ENCODE measurements around the gene COL4A2.
A peak's percentile ranks its signal among the peaks of the same experiment; 100 is the strongest.

Gene COL4A2

DNA sequence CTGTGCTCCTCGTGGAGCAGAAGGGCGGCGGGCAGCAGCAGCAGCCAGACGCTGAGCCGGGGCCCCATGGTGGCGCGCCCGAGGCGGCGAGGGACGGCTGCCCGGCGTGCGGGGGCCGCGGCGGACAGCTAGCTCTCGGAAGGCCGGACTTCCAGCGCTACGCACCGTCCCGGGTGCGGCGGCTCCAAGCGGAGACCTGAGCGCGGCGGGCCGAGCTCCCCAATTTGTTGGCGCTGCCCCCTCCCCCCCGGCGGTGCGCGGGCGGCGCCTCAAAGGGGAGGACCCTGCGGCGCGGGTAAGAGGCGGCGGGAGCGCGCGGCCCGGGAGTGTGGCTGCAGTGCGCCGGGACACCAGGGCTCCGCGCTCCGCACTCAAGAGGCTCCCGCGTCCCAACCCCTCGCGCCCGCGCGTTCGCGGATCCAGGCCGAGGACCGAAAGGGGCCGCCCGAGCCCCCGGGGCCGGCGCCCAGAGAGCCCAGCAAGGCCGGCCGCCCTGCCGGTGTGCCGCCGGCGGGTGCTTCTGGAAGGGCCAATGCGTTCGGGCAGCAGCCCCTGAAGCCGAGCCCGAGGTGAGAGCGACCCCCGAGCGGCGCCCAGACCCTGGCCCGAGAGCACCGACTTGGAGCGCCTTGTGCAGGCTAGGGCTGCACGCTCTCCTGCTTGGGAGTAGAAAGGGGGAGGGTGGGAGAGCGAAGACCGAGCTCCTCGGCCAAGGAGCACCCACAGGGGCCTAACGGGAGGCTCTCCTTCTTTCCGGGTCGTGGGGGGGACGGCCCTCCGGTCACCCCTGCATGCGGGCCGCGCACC, at the start of gene COL4A2, which contains the start of gene COL4A1:
Gene COL4A2 (plus strand): TSS at position 325 of the 807 bp plus-strand sequence. CDS start 620 bp downstream, outside the sequence.
Gene COL4A1 (minus strand): TSS at position 198 of the 807 bp plus-strand sequence. CDS start 130 bp downstream, at position 68.
- DNase-seq (ENCODE audit: low spot score), result peak; percentile 74

DNA sequence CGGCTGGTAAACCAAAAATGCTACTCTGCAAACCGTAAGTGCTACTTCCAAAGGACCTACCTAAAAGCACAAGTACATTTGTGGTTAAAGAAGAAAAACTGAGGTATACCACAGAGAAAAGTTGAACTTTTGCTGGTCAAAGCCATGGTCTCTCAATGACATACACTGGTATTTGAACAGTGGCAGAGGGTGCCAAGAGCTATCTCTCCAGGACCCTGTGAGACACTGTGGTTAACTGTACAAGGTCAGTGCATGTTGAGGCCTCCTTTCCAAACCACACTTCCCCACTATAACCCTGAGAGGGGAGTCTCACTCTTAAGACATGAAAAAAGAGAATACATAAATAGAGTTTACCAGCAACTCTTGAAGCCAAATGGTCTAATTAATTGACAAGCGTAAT, 49.7 kb upstream of the COL4A2 start:
- DNase-seq (ENCODE audit: low spot score), result no peak

DNA sequence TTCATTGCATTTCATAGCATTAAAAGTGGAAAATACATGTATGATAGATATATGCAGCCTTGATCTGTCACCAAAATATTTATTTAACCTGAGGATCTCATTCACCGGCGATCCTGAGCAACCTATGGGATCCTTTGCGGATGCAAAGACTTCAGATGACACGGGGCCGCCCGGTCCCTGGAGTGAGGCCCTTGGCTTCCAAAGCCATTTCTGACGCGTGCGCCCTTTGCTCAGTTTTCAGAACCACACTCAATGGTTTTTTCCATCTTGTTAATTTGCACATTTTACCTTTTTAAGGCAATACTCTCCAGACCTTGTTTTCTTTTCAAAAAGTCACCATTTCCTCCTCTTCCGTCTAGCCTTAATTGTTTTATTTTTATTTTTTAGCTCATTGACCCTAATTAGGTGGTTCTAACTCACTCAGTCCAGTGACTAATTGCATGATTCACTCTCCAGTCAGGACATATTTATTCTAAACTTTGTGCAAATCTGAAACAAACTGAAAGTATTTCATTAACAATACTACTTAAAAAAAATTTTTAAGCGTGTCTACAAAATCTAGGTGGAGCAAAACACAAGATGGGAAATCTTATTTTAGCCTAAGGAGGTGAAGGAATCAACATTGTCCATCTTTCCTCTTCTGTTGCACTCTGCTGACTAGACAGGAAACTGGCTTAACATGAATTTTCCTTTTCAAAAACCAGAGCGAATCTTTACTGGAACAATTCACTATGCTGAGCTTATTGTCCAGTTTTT, 48.0 kb upstream of the COL4A2 start:
- no peak for DNase-seq (ENCODE audit: low spot score)

DNA sequence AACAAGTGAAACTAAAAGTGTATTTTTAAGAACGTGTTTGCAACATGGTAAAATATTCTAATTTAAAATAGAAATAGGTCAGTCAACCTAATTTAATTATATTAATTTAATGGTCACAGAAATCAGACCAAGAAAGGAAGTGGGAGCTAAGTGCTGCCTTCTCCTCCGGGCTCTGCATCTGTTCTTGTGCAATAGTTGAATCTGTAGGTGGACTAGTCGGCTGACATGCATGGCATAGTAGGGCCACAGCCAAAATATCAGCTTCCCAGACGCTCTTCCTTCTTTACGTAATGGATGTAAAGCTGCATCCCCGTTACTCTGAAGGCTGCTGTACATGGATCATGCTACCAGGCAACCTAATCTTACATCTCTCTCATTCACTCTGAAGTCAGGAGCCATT, 47.4 kb upstream of the COL4A2 start:
- no peak for DNase-seq (ENCODE audit: low spot score)

DNA sequence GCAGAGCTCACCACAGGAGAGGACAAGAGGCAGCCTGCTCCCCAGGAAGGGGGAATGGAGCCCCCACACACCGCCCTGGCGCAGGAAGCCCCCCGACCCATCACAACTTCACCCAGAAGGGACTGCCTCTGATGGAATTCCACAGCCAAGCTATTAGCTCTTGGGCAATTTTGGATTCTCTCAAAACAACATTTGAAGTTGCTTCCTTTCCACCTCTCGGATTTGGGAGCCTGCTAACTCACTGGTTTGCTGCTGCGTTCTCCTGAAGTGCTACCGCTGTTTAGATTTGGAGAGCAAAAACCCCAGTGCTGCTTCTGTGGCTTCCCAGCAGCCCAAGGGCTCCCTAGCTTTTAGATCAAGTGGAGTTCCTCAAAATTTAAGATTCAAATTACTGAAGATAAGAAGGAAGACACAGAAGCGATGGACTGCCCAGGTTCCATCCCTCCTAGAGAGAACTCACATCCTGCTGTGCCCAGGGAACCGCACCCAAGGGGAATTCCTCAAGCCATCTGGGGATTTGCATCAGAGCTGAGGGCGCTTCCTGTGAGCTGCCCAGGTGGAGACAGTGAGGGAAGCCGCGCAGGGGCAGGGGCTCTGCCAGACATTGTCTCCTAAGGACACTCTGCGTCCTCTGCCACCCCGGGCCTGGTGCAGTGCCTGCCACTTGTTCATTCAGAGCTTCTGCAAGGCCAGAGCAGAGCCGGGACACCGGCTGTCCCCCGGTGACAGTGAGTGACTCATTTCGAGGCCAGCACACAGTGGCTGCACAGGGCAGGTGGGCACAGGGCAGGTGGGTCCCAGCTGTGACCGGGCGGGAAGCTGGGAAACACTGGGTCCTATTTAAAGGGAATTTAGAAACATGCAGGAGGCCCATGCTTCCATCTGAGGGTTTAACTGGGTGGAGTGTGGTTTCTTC, 45.7 kb upstream of the COL4A2 start:
- no peak for DNase-seq (ENCODE audit: low spot score)

DNA sequence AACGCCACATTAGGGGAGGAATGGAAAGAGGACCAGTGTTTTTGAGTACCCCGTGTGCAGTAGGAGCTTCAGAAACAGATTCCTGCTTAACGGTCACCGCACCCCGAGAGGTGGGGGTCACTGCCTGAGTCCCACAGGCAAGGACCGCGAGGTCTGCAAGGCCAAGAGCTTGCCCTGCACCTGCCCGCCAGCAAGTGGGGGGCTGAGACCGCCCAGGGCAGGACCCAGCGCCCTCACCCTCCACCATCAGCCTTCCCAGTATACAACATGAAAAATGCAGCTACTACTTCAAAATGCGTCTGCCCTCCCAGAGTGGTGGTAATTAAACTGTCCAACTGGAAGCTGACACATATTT, 45.0 kb upstream of the COL4A2 start:
- no peak for DNase-seq (ENCODE audit: low spot score)

DNA sequence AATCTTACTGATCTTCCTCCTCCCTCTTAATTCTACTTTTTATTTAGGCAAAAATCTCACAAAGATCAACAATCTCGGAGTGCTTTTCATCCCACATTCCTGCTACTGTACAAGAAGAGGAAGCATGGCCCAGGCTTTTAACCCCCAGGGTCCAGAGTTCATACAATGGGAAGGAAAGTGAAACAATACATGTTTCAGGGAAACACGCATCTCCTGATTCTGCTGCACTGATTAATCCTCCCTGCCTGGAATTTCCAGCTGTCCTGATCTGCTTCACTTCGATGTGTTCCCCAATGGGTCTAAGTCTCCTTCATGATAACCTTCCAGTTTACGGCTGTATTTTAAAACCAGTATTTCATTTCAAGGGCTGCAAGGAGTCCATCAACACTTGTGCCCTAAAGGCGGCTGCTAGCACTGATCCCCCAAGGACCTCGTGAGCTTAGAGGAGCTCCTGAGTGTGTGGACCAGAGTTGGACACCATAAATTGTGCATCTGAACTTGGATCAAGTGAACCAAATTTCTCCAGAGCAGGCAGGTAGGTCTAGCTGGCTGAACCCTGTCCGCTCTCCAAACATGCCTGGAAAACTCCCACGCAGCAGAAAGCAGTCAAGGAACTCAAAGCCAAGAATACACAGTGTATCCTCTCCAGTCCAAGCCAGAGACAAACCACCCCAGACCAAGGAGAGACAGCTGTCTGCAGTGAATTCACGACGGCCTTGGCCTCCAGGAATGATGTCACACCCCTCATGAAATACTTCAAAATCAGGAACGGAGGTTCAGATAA, 44.4 kb upstream of the COL4A2 start:
- no peak for DNase-seq (ENCODE audit: low spot score)

DNA sequence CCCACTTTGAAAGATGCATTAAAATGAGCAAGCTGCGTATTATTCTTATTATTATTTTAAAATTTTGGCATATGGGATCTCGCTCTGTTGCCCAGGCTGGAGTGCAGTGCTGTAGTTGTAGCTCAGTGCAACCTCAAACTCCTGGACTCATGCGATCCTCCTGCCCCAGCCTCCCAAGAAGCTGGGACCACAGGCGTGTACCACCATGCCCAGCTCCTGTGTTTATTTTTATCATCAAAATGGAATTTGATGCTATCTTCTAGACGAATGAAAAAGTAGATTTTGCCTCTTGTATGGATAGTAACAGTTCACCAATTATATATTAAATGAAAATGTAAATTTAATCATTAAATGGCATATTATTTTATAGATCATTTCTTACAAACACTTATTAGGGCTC, 43.7 kb upstream of the COL4A2 start:
- no peak for DNase-seq (ENCODE audit: low spot score)

DNA sequence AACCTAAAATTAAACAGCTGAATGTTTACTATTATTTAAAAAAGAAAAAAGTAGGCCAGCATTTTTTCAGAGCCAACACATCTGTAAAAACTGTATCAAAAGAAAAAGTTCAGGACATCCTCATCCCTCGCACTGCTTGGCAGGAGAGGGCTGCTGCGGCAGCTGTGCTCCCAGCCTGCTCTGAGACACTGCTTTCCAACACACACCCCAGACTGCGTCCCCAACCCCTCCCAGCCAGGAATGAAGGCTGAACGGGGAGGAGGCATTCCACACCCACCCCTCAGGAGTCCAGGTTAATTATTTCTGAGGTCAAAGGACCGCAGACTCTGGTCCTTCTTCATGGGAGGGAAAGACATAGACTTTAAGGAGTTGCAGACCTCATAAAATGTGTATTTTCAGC, 43.2 kb upstream of the COL4A2 start:
- DNase-seq (ENCODE audit: low spot score), result no peak

DNA sequence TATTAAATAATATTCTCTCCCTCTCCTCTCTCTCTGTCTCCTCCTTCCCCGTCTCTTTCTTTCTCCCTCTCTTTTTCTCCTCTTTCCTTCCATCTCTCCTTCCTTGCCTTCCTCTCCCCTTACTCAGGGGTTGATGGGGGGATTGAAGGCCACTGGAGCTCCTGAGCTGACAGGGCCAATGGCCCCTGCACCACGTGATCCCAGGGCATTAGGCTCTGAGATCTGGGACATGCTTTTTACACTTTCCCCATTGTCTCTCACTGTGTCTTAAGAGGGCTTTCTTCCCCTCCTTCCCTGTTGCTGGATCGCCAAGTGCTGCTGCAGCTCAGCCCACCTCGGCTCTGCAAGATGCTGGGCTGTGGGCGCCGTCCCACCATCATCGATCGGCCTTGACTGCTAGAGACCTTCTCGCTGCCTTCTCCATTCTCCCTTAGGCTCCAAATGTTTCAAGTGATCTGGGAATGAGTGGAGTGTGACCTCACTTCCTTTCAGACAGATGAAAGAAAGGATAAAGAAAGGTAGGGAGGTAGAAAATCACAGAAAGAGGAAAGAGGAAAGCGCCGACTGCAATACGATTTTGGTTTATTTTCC, 42.3 kb upstream of the COL4A2 start:
- DNase-seq (ENCODE audit: low spot score), result no peak

DNA sequence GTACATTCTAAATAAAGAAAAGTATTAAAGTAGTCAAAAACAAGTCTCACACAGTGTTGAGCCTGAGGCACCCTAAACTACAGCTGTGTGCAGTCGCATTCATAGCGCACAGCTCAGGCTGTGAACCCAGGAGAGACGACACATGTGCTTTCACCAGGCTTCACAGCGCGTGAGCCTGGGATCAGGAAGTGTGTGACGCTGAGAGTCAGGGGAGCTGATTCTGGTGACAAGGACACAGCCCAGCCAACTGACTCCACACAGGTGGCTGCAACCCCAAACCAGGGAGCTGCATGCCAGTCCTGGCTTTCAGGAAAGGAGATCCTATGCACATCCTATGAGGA, 41.8 kb upstream of the COL4A2 start:
- no peak for DNase-seq (ENCODE audit: low spot score)

DNA sequence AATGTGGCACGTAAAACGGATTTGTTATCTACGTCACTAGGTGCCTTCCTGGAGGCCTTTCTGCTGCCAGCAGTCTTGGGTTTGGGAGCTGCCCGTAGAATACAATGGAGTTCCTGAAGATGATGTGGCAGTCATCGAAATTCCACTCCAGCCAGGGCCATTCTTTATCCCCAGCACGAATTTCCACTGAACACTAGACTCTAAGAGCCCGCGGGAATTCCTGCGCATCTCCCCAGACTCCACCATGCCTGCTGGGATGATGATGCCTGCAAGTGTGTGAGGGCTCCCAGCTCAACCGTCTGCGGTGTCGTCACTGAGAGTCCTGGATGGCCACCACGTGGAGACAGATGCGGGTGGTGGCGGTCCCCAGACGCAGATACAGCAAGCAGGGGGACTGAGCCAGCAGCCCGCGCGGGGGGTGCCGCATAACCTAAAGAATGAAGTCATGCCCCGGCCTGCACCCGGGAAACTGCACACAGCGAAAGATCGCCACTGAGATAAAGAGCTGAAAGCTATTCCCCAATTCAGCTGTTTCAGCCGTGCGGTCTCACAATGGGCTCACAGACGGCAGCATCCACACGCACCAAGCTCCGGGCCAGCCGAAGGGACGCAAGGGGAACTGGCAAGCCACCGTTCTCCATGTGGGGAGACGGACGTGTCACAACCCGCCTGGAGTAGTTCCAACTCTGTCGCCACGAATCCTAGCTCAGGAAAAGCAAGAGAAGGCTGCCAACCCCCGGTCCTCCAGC, 41.2 kb upstream of the COL4A2 start:
- DNase-seq (ENCODE audit: low spot score), result no peak

DNA sequence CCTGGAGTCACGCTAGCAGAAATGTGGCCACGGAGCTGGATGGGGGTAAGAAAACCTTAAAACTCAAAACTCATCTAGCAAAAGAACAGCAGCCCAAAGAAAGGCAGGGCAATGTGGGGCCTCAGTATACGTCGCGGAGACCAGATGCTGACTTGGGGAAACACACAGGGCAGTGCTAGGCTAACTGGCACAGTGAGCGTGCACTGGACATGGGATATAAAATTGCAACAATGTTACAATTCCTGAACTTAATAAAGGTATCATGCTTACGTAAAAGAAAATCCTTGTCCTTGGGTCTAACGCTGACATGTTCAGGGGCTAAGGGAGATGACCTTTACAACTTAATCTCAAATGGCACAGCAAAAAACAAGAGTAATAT, 40.7 kb upstream of the COL4A2 start:
- no peak for DNase-seq (ENCODE audit: low spot score)

DNA sequence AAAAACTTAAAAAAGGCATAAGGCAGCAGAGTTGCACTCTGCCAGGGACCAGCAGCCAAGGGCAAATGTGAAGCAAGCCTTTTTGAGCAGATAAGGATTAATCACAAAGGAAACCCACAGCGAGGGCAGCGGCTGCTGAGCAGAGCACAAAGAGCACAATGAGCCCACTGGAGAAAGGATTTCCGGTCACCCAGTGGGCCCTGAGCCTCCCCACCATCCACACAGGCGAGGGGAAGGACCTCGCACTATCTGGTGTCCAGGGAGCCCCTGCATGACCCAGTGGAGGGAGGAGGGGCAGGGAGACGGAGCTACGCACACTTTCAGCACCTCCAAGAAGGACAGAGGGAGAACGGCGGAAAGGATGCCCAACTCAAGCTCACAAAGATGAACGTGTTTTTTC, 40.1 kb upstream of the COL4A2 start:
- no peak for DNase-seq (ENCODE audit: low spot score)

DNA sequence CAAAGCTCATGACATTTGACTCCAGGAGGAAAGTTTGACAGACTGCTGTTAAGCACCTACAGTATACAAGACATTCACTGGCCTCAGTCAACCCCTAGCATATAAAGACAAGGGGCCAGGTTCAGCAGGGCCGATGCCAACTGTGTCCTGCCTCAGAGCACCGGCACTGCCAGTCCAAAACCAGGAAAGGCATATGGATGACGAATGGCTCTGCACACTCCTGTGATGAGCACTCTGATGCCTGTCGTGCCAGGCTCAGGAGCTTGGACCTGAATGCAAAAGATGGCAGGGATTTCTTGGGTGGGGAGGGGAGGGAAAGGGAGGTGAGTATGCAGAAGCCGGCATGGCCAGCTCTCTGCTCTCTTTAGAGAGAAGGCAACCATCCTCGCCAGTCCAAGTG, 39.0 kb upstream of the COL4A2 start:
- no peak for DNase-seq (ENCODE audit: low spot score)

DNA sequence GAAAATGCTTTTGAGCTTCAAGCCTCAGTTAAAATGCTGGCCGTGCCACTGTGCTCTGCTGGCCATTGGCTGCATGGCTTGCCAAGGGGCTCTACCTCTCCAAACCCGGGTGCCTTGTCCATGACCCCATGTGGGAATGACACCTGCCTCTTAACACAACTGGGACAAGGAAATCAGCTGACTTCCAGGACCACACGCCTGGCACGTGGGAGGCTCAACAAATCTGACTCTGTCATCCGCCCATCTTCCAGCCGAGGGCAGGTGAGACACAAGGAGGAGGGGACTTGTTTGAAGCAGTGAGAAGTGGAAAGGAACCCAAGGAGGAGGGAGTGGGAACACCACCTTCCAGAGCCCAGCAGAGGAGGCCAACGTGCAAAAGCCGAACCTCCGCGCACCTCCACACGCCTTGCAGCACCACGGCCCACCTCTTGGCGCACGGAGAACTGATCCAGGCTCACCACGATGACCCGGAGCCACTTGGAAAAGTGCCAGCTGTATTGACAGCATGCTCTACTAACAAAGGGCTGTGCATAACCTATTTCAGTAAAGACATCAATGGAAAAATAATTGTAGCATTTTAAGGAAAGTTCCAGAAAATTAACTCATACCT, 38.4 kb upstream of the COL4A2 start:
- DNase-seq (ENCODE audit: low spot score), result no peak

DNA sequence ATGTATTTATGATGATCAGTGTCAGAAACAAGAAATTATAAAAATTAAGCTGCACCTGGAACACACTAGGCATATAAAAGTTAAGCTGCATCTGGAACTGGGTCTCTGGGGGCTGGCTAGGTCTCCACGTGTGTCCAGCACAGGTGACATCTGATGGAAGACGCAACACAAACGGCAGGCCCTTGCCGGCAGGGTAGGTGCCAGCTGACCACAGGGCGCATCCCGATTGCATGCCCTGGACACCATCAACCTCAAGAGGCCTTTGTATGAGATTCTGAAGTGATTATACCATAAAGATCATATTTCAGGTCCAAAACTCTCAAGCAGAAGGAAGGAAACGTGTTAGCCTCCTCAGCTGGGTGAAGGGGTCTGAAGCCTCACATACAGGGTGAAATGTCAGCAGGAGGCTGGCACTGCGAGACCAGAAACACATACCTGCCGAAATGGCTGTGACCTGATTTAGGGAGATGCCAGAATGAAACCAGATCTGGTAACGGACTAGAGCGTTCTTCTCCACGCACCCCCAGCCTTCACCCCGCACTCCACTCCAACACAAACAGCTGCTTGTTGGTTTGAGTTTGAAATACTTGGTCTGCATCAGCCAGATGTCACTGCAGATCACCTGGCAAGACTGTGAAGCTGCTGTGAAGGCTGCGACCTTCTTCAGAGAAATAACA, 37.4 kb upstream of the COL4A2 start:
- DNase-seq (ENCODE audit: low spot score), result no peak

DNA sequence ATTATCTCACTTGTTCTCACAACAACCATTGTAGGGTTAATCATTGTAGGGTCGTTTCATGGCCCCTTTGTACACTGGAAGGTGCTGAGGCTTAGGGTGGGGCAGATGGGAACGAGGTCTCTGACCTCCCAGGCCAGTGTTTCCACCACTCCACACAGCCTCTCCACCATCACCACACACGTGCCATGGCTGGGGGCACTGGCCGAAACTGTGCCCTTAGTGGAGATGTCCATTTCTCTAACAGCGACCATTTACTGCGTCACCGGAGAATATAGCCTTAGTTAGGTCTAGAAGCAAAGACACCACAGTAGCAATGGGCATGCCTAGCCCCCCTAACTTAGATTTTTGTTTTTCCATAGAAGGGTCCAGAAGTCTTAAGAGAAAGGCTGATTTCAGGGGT, 36.6 kb upstream of the COL4A2 start:
- DNase-seq (ENCODE audit: low spot score), result no peak

DNA sequence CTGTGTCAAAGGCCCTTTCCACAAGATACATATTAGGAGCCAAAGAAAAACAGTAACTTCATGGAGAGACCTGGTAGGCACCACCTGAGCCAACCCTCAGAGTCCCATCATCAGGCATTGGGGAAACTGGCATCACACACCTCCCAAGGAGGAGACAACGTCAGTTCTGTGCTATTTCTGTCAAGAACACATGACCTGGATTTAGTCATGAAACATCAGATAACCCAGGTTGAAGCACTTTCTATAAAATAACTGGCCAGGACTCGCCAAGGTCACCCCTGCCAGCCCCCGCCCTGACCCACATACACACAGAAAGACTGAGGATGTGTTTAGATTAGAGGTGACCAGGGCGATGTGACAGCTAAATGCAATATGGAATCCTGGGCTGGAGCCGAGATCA, 35.8 kb upstream of the COL4A2 start:
- no peak for DNase-seq (ENCODE audit: low spot score)

DNA sequence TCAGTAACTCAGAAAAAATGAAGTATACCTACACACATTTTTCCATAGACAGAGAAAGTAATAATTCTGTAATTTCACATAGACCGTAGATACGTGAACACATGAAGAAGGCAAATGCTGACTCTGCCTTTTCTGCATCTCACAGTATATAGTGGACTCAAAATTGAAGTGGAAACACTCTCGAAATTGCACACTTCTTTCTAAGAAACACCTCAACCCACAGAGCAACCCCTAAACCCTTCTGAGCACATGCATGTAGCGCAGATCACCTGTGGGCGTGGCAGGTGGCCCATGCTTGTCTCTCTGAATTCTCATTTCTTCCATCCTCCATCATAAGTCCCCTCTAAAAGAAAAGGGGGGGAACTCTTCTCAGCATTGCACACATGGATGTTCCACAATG, 34.9 kb upstream of the COL4A2 start:
- DNase-seq (ENCODE audit: low spot score), result no peak

All from hepatic stellate cell (primary cell).